IPS-NIHi7 (cell line): ENCODE results near the gene GAPT.
A peak's percentile ranks its signal among the peaks of the same experiment; 100 is the strongest.
"Not testable (repeated sequence)": the region's sequence is repeated elsewhere in the genome, so short reads cannot be mapped to it uniquely, and the experiment has no call there.

Source experiments
- DNase-seq: peaks from one replicate; pipeline ENCODE4 v3.0.0; 2012; ENCODE audit warnings: mixed read lengths; ENCODE audit errors: extremely low spot score

GAPT gene

DNA sequence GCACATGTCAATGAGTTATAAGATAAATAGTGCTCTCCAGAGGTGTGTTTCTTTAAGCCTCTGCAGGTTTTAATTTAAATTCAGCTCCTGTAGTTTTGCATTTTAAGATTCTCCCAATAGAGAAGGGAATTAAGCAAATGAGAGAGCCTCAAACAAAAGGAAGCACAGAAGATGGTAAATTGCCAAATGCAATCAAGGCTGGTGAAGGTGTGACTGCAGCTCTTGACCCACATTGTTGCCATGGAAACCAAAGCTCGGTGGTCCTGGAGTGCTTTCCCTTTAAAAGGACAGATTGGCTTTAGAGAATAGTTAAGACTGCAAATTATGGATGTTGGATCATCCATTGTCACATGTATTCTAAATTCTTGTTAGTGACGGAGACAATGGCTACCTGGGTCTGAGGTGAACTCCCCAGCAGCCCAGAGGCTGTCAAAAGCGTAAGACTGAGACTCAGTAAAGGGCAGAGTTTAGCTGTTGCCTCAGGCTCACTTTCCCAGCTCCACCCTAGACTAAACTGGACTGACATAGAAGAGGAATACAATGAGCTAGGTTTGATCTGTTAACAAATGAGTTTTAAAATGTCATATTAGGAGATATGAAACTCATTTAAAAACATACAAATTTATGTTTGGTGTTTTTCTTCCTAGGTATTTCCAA lies 12.3 kb downstream of the GAPT start:
- DNase-seq: no peak

- DNase-seq: no peak
Measured at GRCh38 chr5:58504766-58505165, 13.5 kb downstream of the GAPT start.

DNA sequence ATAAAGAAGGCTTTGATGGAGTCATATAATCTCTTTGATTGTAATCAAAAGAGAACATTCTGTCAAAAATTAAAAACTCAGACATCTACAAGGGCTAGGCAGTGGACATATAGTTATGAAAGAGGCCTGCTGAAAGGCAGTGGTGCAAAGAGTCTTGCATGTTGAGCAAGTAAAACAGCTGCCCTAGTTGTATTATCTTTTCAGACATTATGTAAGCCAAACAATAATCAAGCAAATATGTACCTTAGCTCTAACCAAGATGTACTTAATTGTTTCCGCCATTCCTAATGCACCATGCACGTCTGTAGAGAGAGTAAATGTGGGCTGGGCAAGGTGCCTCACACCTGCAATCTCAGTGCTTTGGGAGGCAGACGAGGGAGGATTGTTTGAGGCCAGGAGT lies 14.3 kb downstream of the GAPT start:
- DNase-seq: no peak

DNA sequence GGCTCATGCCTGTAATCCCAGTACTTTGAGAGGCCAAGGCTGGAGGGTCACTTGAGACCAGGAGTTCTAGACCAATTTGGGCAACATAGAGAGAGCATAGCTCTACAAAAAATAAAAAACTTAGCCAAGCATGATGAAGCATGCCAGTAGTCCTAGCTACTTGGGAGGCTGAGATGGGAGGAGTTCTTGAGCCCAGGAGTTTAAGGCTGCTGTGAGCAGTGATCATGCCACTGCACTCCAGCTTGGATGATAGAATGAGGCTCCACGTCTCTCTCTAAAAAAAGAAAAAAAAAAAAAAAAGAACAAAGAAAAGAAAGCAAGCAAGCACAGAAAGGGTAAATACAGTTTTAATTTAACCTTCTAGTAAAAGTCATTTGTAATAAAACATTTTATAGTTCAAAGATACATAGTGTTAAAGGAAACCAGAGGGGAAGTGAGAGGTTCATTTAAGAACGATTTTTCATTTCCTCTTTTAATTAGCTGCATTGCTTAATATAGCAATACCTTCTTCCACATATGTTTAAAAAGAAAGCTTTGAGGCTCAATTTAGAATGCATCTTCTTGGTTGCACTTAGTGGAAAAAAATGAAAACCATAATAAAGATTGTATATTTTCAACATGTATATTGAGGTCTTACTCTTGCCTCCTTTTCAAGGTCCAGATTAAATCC lies 14.9 kb downstream of the GAPT start:
- no peak for DNase-seq

GRCh38 chr5:58507715-58508114 lies 16.5 kb downstream of the GAPT start:
- no peak for DNase-seq

- DNase-seq: no peak
Measured at GRCh38 chr5:58517198-58517597, 26.0 kb downstream of the GAPT start.

GRCh38 chr5:58523956-58524355 lies 32.7 kb downstream of the GAPT start:
- no peak for DNase-seq

- no peak for DNase-seq
Measured at GRCh38 chr5:58524571-58524970, 33.3 kb downstream of the GAPT start.

DNA sequence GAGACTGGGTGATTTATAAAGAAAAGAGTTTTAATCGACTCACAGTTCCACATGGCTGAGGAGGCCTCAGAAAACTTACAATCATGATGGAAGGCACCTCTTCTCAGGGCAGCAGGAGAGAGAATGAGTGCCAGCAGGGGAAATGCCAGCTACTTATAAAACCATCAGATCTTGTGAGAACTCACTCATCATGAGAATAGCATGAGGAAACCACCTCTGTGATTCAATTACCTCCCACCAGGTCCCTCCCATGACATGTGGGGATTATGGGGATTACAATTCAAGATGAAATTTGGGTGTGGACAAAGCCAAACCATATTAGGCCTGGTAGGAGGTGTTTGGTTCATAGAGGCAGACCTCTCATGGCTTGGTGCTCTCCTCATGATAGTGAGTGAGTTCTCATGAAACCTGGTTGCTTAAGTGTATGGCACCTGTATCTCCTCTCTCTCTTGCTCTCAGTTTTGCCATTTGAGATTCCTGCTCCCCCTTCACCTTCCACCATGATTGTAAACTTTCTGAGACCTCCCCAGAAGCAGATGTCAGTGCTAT lies 39.8 kb downstream of the GAPT start:
- no peak for DNase-seq

GRCh38 chr5:58541935-58542334 lies 50.7 kb downstream of the GAPT start:
- not testable (repeated sequence) for DNase-seq

DNA sequence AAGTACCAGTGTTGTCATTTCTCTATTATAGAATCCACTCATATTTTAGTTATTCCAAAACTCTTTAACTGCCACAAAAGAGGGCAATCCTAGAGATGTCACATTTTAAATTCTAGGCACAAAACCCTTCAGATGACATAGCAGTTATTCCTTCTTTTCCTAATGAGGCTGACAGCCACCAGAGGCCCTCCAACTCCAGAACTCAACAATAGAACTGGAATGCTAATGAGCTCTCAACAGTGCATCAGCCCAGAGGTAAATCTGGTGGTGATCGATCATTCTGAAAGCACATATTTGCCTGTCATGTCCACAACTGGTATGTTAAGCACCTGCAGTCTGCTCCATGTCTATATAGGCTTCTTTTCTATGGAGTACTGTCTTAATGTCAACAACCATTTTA lies 51.5 kb downstream of the GAPT start:
- no peak for DNase-seq

DNA sequence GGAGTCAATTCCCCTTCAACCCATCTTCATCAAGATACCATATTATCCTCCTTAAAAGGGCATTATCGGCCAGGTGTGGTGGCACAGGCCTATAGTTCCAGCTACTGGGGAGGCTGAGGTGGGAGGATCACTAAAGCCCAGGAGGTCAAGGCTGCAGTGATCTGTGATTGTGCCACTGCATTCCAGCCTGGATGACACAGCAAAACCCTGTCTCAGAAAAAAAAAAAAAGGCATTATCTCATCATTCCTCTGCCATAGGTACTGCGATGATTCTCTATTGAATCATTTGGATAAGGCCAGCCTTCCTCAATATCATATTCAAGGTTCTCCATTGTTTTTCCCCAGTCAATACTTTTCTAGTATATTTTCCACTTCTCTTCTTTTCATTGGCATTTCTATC lies 52.5 kb downstream of the GAPT start:
- DNase-seq: no peak

GRCh38 chr5:58544195-58544594 lies 53.0 kb downstream of the GAPT start:
- DNase-seq: no peak

DNA sequence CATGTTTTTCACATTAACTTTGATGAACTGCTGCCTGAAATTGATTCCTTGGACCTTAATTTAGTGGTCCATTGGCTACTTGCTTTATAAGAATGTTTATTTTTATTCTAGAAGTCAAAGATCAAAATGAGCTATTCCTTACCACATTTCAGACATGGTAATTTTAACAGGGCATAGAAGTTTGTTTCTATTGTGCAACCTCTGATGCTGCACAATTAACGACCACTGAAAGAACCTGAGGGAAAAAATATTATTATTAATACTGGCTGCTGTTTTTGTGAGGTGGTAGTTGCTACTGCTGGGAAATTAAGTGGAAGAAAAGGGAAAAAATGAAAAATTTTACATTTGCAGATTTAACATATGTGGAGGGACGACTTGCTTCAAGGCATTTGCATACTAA lies 53.7 kb downstream of the GAPT start:
- DNase-seq: no peak

DNA sequence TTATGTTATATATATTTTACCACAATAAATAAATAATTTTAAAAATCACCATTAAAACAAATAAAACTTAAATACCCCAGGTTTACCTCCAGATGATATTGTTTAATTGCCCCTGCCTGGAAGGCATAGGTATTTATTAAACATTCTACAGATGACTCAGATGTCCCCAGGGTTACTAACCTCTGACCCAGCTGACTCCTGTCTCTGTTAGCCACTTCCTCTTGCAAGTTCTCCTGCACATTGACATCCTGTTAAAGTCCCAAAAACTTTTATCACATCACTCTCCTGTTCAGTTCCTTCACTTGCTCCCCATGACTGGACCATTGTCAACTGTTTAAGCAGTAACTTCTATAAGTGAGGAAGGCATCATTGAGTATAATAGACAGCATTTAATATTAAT lies 54.7 kb downstream of the GAPT start:
- peak; percentile 8 for DNase-seq
